ENCODE data around the gene KPNB1. TPM values are rescaled to one million over a fixed set of nuclear protein-coding genes. Genes with fewer than 3 reads are reported as not detected.

Gene KPNB1
- total and polyA plus RNA-seq, 2 experiments from 2014 or later = 59.5 to 423 TPM

DNA sequence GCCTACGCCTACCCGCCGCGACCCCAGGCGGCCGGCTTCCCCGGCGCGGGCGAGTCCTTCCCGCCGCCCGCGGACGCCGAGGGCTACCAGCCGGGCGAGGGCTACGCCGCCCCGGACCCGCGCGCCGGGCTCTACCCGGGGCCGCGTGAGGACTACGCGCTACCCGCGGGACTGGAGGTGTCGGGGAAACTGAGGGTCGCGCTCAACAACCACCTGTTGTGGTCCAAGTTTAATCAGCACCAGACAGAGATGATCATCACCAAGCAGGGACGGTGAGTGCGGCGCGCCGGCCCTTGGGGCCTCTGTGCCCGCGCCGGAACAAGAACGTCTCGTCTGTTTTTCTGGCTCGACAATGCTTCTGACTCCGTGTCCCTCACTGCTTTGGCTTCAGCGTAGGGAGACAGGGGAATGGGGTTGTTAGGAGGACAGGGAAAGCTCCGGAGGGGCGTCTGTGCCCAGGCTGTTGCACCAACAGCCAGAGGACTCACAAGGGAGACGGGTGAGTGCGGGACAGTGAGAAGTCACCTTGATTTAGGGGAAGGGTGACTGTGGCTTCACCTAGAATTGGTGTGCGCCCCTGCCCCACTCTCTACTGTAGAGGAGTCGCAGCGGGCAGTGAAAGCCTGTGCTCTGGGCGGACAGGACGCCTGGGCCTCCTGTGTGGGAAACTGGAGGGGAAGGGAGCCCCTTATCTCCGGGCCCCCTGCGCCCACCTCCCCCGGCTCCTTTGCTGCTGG, 84.1 kb downstream of the KPNB1 start:
- DNase-seq = peak; percentile 16
- Histone ChIP-seq H3F3A (ENCODE audit: insufficient read depth) (no peaks in the 10 kb centered on the region), H3K36me3 (ENCODE audit: low read depth) (no peaks in the 10 kb centered on the region), H2AFZ (no peak overlapping the region; the same call in 1 of the 2 replicates), H3K4me1 (ENCODE audit: insufficient read depth) (no peaks in the 10 kb centered on the region), H3K27me3 (replicated peaks; ENCODE audit: insufficient read depth) (peaks cover 60% of the 10 kb centered on the region), H3K9me2 (ENCODE audit: insufficient read depth) (no peaks in the 10 kb centered on the region), H3K4me2 (ENCODE audit: unreplicated experiment) (peak overlapping the region; percentile 9), H3K9me3 (ENCODE audit: low read depth) (no peaks in the 10 kb centered on the region), H3K27ac (no peak overlapping the region), H3K79me2 (ENCODE audit: insufficient read depth) (no peaks in the 10 kb centered on the region), H3K4me3 (peak overlapping the region; percentile 27; the same call in 1 of the 2 replicates), H3K9ac (no peak overlapping the region), H4K20me1 (ENCODE audit: insufficient read depth) (no peaks in the 10 kb centered on the region)
- TF ChIP-seq EZH2 (IDR thresholded peaks at IDR 0.05; ENCODE audit: insufficient read depth, poor library complexity, severe bottlenecking) (peak; percentile 81), EZH2phosphoT487 (IDR thresholded peaks at IDR 0.05; ENCODE audit: insufficient read depth, low read depth) (no peak)
- in situ Hi-C loops (cut with MboI) = no loop called here
- WGBS, 2 experiments (ENCODE audit: low coverage in 1 of 2, low lambda C conversion rate in 2 of 2, missing lambda C conversion rate in 2 of 2) = 6 to 7% methylated on average over 55 to 58 of the region's 60 CpGs

DNA sequence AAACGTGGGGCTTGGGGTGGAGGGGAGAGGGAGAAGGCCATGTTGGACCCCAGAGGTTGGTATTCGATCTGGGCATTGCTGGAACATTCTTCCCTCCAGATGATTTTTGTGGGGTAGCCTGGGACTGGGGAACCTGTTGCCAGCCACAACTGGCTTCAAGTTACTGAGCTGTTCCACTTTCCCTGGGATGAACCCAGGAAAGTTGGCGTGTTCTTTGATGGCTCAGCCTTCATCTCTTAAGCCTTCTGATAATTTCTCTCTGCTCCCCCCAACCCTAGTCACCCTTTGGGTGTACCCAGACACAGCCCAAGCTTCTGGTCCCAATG, 85.4 kb downstream of the KPNB1 start:
- DNase-seq = no peak
- H3K9ac ChIP-seq = no peak overlapping the region
- H3K27me3 ChIP-seq (replicated peaks; ENCODE audit: insufficient read depth) = peaks cover 47% of the 10 kb centered on the region
- in situ Hi-C loops (cut with MboI) = no loop called here
- H3F3A ChIP-seq (ENCODE audit: insufficient read depth) = no peaks in the 10 kb centered on the region
- TF ChIP-seq EZH2phosphoT487 (IDR thresholded peaks at IDR 0.05; ENCODE audit: insufficient read depth, low read depth) = no peak
- no peak for TF ChIP-seq EZH2 (IDR thresholded peaks at IDR 0.05; ENCODE audit: insufficient read depth, poor library complexity, severe bottlenecking)
- no peaks in the 10 kb centered on the region for H3K9me2 ChIP-seq (ENCODE audit: insufficient read depth)
- no peaks in the 10 kb centered on the region for H3K79me2 ChIP-seq (ENCODE audit: insufficient read depth)
- no peaks in the 10 kb centered on the region for H3K9me3 ChIP-seq (ENCODE audit: low read depth)
- WGBS, 2 experiments (ENCODE audit: low coverage in 1 of 2, low lambda C conversion rate in 2 of 2, missing lambda C conversion rate in 2 of 2) = 64 to 73% methylated on average over 3 of the region's 3 CpGs
- no peaks in the 10 kb centered on the region for H3K36me3 ChIP-seq (ENCODE audit: low read depth)
- H2AFZ ChIP-seq = no peak overlapping the region
- no peaks in the 10 kb centered on the region for H4K20me1 ChIP-seq (ENCODE audit: insufficient read depth)
- no peaks in the 10 kb centered on the region for H3K4me1 ChIP-seq (ENCODE audit: insufficient read depth)
- no peak overlapping the region for H3K27ac ChIP-seq
- H3K4me2 ChIP-seq (ENCODE audit: unreplicated experiment) = no peak overlapping the region
- H3K4me3 ChIP-seq = no peak overlapping the region

Small RNA genes lying within 50 kb of the gene (small RNA-seq; reads per million reads assigned to genes)
- not detected for gene AC015674.1 (ENCODE audit: low read depth, low replicate concordance)

Other genes with a start within 250 kb of the KPNB1 start
- 55.7 and 125 TPM in 2 replicates for gene NPEPPS, start 118.8 kb upstream of the KPNB1 start, total RNA-seq (2014; rRNA removed; shearing (Covaris generic))
- 63.1 and 72.3 TPM in 2 replicates for gene NPEPPS, start 118.8 kb upstream of the KPNB1 start, polyA plus RNA-seq (2016; fragmentation: Nextera tagmentation; extraction: Ambion mirVana)
- 12.3 and 25.8 TPM in 2 replicates for gene TBKBP1, start 44.2 kb downstream of the KPNB1 start, total RNA-seq (2014; rRNA removed; shearing (Covaris generic))
- 1.1 and 1.2 TPM in 2 replicates for gene TBKBP1, start 44.2 kb downstream of the KPNB1 start, polyA plus RNA-seq (2016; fragmentation: Nextera tagmentation; extraction: Ambion mirVana)
- gene TBX21, start 83.3 kb downstream of the KPNB1 start, total RNA-seq (2014; rRNA removed; shearing (Covaris generic)) = not detected in 2 replicates
- not detected in 2 replicates for gene TBX21, start 83.3 kb downstream of the KPNB1 start, polyA plus RNA-seq (2016; fragmentation: Nextera tagmentation; extraction: Ambion mirVana)
- 2.5 and 5.0 TPM in 2 replicates for gene OSBPL7, start 171.9 kb downstream of the KPNB1 start, total RNA-seq (2014; rRNA removed; shearing (Covaris generic))
- 1.4 and 2.0 TPM in 2 replicates for gene OSBPL7, start 171.9 kb downstream of the KPNB1 start, polyA plus RNA-seq (2016; fragmentation: Nextera tagmentation; extraction: Ambion mirVana)
- 24.8 and 37.3 TPM in 2 replicates for gene MRPL10, start 181.6 kb downstream of the KPNB1 start, total RNA-seq (2014; rRNA removed; shearing (Covaris generic))
- gene MRPL10, start 181.6 kb downstream of the KPNB1 start, polyA plus RNA-seq (2016; fragmentation: Nextera tagmentation; extraction: Ambion mirVana) = 30.6 and 35.1 TPM in 2 replicates
- gene LRRC46, start 181.8 kb downstream of the KPNB1 start, total RNA-seq (2014; rRNA removed; shearing (Covaris generic)) = not detected in 2 replicates
- gene LRRC46, start 181.8 kb downstream of the KPNB1 start, polyA plus RNA-seq (2016; fragmentation: Nextera tagmentation; extraction: Ambion mirVana) = 0.82 and 0.95 TPM in 2 replicates
- gene SCRN2, start 191.4 kb downstream of the KPNB1 start, total RNA-seq (2014; rRNA removed; shearing (Covaris generic)) = 36.3 and 41.2 TPM in 2 replicates
- 38.6 and 39.5 TPM in 2 replicates for gene SCRN2, start 191.4 kb downstream of the KPNB1 start, polyA plus RNA-seq (2016; fragmentation: Nextera tagmentation; extraction: Ambion mirVana)
- gene SP6, start 201.2 kb downstream of the KPNB1 start, total RNA-seq (2014; rRNA removed; shearing (Covaris generic)) = not detected in 2 replicates
- not detected in 2 replicates for gene SP6, start 201.2 kb downstream of the KPNB1 start, polyA plus RNA-seq (2016; fragmentation: Nextera tagmentation; extraction: Ambion mirVana)
- gene SP2, start 246.3 kb downstream of the KPNB1 start, total RNA-seq (2014; rRNA removed; shearing (Covaris generic)) = 2.5 and 3.2 TPM in 2 replicates
- 13.6 and 14.2 TPM in 2 replicates for gene SP2, start 246.3 kb downstream of the KPNB1 start, polyA plus RNA-seq (2016; fragmentation: Nextera tagmentation; extraction: Ambion mirVana)